GM18520 (cell line): ENCODE measurements around the gene DAD1.
"Not testable (repeated sequence)": the region's sequence is repeated elsewhere in the genome, so short reads cannot be mapped to it uniquely, and the experiment has no call there.

ENCODE experiments used
- ATAC-seq: cut with Tn5 transposase; IDR thresholded peaks from one replicate; pipeline ENCODE4 v1.9.1; 2021; ENCODE audit not compliant: unreplicated experiment

DAD1 gene

DNA sequence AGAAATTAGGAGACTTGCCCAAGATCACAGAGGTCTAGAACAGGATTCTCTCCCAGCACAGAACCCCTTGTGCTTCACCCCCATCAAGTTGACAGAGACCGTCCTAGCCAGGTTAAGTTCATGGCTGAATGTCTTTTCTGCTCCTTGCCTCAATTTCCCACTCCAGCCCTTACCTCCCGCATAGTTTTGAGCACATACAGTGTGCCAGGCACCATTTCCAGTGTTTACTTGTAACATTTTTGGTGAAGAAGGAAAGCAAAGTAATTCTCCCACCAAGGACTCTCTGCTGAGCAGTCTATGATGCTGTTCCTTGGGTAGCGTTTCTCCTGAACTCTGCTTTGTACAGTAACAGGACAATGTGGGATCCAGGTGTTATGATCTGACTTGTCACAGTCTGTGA, 10.3 kb upstream of the DAD1 start:
- ATAC-seq = no peak

DNA sequence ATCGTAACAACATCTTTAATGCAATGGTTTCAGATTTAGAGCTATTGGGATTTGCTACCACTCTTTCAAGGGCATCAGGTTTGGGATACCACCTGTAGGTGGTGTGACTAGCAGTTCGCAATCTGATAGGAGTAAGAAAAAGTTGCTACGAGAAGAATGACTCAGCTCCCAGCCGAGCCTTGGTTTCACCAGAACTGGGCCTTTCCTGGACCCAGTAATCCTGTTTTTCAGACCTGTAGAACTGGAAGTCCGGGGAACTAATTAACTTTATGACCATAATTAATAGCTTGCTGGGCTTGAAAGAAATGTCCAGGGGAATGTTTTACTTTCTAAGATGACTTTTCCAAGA, 9.8 kb upstream of the DAD1 start:
- peak; percentile 45 for ATAC-seq

DNA sequence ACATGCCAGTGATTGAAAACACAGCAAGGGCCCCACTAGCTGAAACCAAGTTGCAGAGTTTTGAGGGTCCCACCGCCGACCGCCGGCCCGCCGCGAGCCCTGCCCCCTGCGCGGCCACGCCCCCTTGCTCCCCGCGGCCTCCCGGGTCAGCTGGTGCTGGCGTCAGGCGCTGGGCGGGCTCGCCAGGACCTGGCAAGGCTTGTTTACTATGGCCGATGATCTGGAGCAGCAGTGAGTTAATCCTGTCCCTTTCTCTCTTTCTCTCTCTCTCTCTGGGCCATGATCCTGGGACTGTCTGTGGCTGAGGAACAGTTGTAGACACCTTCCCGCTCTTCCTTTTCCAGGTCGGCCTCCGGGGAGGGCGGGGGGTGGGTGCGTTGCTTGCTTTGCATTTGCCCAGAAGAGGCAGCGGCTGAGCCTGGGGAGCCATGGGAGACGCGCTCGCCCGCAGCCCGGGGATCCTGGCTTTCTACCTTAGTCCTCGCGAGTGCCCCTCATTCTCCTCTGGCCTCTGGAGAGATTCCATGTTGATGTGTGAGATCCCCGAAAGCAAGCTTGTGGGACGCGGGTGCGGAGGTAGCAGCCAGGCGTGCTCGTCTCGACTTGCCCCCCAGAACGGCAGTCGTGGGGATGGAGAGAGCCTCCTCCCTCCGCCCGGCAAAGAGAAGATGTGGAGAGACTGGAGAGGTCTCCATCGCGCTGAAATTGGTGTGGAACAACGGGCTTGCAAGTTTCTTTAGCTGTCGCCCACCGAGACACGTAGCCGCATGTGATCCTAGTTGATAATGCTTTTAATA, 9.3 kb upstream of the DAD1 start, which contains the start of gene ABHD4:
Gene ABHD4 (plus strand): TSS at position 202 of the 797 bp plus-strand sequence. CDS start 7 bp downstream, at position 209.
- no peak for ATAC-seq

DNA sequence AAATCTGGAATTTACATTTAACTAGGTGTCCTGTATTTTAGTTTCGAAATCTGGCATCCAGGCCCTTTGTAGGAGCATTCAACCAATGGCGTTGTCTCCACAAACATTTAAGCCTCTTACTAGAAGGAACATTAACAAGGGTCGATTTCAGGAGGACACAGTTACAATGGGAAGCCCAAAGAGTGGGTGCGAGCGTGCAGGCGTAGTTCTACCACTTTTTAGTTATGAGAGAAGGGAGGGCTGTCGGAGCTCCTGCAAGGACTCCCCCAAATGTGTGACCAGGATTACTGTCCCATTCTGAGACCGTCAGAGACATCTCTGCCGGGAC, 8.7 kb upstream of the DAD1 start:
- no peak for ATAC-seq

- no peak for ATAC-seq
Observed at GRCh38 chr14:22597265-22597664, 8.2 kb upstream of the DAD1 start.

DNA sequence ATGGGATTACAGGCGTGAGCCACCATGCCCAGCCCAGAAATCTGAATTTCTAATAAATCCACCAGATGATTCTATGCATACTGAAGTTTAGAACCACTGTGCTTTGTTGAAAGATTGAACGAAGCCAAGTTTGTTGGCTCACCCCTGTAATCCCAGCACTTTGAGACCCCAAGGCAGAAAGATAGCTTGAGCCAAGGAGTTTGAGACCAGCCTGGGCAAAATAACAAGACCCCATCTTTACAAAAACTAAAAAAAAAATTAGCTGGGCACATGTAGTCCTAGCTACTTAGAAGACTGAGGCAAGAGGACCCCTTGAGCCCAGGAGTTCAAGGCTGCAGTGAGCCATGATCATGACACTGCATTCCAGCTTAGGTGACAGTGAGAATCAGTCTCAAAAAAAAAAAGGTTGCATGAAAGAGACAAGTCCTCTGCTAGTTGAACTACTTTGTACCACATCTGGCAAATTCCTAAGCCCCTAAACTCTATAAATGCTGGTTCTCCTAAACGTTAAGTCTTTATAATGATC, 7.4 kb upstream of the DAD1 start:
- no peak for ATAC-seq

DNA sequence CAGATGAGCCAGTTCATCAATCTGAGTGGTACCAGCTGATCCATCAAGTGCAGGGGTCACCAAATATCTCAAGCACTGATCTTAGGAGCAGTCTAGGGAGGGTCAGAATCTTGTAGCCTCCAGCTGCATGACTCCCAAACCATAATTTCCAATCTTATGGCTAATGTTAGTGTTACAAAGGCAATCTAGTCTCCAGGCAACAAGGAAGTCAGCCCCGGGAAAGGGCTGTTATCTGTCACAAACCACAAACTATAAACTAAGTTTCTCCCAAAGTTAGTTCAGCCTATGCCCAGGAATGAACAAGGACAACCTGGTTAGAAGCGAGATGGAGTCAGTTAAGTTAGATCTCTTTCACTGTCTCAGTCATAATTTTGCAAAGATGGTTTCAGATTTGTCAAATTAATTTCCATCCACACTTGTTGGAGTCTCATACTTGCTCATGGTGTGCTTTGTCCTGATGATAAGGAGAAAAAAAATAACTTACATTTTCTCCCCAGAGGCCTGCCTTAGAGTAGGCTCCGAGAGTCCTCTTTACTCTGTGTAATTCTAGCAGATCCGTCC, 5.2 kb upstream of the DAD1 start:
- ATAC-seq = no peak

DNA sequence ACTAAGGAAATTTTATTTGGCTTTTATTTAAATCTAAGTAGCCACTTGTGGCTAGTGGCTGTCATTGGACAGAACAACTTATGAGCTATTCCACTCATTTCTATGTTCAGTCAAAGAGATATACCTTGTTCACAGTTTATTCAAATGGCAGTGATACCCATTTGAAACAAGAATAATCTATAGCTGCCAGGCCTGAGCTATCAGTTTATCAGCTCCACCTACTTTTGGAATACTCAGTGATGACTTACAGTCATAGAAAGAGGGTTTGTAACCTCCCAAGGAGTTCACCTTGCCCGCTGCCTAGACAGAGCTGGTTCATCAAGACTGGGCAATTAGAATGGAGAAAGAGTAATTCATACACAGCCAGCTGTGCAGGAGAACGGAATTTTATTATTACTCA, 4.6 kb upstream of the DAD1 start:
- no peak for ATAC-seq

DNA sequence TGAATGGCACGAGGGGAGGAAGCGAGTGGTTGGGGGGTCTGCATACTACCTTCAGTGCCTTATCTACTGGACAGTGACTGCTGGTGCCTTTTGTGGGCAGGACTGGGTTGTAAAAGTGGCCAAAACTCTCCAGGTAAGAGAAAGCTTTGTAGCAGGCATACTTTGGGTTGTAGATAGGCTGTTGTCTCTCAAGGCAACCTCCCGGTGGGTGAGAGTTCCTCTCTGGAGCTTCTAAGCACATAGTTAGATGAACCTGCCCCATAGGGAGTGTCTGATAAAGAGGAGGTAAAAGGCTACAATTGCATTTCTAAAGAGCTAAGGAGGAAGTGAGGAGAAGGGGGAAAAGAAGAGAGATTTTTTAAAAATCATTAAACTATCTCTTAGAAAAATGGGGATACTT, 4.2 kb upstream of the DAD1 start:
- ATAC-seq = no peak

GRCh38 chr14:22588526-22589095, 413 bp downstream of the DAD1 start:
- no peak for ATAC-seq

GRCh38 chr14:22587677-22588422, 1.2 kb downstream of the DAD1 start:
- ATAC-seq = not testable (repeated sequence)

GRCh38 chr14:22587247-22587646, 1.8 kb downstream of the DAD1 start:
- ATAC-seq = no peak

- no peak for ATAC-seq
Observed at GRCh38 chr14:22583994-22584393, 5.0 kb downstream of the DAD1 start.

- no peak for ATAC-seq
Observed at GRCh38 chr14:22580625-22581024, 8.4 kb downstream of the DAD1 start.

GRCh38 chr14:22579881-22580280, 9.1 kb downstream of the DAD1 start:
- no peak for ATAC-seq

- ATAC-seq = no peak
Observed at GRCh38 chr14:22579236-22579635, 9.8 kb downstream of the DAD1 start.

DNA sequence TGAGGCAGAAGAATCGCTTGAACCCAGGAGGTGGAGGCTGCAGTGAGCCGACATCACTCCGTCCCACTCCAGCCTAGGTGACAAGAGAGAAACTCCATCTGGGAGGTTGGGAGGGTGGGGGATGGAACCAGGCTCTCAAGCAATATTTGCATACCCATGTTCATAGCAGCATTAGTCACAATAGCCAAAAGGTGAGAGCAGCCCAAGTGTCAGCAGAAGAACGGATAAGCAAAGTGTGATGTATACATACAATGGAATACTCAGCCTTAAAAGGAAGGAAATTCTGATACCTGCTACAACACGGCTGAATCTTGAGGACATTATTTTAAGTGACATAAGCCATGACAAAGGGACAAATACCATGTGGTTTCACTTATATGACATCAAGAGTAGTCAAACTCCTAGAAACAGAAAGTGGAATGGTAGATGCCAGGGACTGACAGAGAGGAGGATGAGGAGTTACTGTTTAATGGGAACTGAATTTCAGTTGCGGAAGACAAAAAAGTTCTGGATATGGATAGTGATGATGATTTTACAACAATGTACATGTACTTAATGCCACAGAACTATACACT, 11.6 kb downstream of the DAD1 start:
- ATAC-seq = no peak

GRCh38 chr14:22573804-22574203, 15.2 kb downstream of the DAD1 start:
- no peak for ATAC-seq

DNA sequence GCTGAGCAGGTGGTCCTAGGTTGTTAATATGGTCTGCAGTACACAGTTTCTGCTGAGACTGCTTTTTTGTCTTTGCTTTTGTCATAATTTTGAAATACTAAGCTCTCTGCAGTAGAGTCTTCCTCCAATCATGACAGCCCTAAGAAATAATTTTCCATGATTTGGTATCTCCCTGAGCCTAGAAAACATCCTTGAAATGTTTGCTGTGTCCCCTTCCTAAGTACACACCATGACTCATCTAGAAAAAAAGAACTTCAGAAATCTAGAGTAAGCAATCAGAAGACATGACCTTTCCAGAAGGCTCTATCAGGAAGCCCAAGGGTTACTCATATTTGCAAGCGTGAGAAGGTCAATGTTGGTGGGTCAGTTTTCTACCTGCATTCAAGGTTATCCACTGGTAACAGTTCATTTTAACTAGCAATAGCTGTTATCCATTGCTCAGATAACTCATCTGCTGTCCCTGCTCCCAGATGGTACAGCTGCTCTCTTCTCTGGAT, 16.4 kb downstream of the DAD1 start:
- no peak for ATAC-seq

- peak; percentile 57 for ATAC-seq
Observed at GRCh38 chr14:22570132-22570949, 18.7 kb downstream of the DAD1 start.
